ENCODE data around the gene HNRNPL. TPM values are rescaled to one million over a fixed set of nuclear protein-coding genes. Genes with fewer than 3 reads are reported as not detected.

HNRNPL gene
- total RNA-seq, result 444 and 461 TPM in 2 replicates
- long read RNA-seq, transcript HNRNPL-211 (6 exons, 1,127 nt), result major isoform, 7 of 20 reads
- long read RNA-seq, partial matches to known transcripts, result 2 of 20 reads
- long read RNA-seq, other reads (novel, unspliced or antisense), result 9 of 20 reads

- Mint-ChIP-seq H3K27me3 (no peaks in the 10 kb centered on the region), H3K36me3 (ENCODE audit: insufficient read depth) (peaks cover 16% of the 10 kb centered on the region), H3K4me3 (ENCODE audit: low read depth) (peak within 1 kb of the TSS; percentile 92), H3K9me3 (ENCODE audit: low read depth) (no peaks in the 10 kb centered on the region), H3K4me1 (ENCODE audit: low read depth) (peaks cover 29% of the 10 kb centered on the region), H3K27ac (peak within 1 kb of the TSS; percentile 99)
- peak; percentile 56 for TF ChIP-seq CTCF (IDR thresholded peaks at IDR 0.05; ENCODE audit: unreplicated experiment)
- DNase-seq (ENCODE audit: low spot score, unreplicated experiment), result peak; percentile 99
These were observed at the start of gene HNRNPL for GRCh38 chr19:38849860-38850435. Gene HNRNPL, minus strand, starts transcription at chr19:38849986. Its CDS starts 20 bp downstream, at chr19:38849966.

GRCh38 chr19:38898788-38899446 is 49.1 kb upstream of the HNRNPL start:
- no peaks in the 10 kb centered on the region for H3K9me3 Mint-ChIP-seq (ENCODE audit: low read depth)
- peak overlapping the region; percentile 99 for H3K27ac Mint-ChIP-seq
- no peak for TF ChIP-seq CTCF (IDR thresholded peaks at IDR 0.05; ENCODE audit: unreplicated experiment)
- no peak for DNase-seq (ENCODE audit: low spot score, unreplicated experiment)
- H3K36me3 Mint-ChIP-seq (ENCODE audit: insufficient read depth), result peaks cover 2% of the 10 kb centered on the region
- H3K27me3 Mint-ChIP-seq, result peaks cover 3% of the 10 kb centered on the region
- H3K4me3 Mint-ChIP-seq (ENCODE audit: low read depth), result peak overlapping the region; percentile 98
- peaks cover 20% of the 10 kb centered on the region for H3K4me1 Mint-ChIP-seq (ENCODE audit: low read depth)

GRCh38 chr19:38894968-38895367 is 45.2 kb upstream of the HNRNPL start:
- no peak overlapping the region for H3K27ac Mint-ChIP-seq
- no peaks in the 10 kb centered on the region for H3K36me3 Mint-ChIP-seq (ENCODE audit: insufficient read depth)
- H3K27me3 Mint-ChIP-seq, result peaks cover 3% of the 10 kb centered on the region
- H3K9me3 Mint-ChIP-seq (ENCODE audit: low read depth), result no peaks in the 10 kb centered on the region
- DNase-seq (ENCODE audit: low spot score, unreplicated experiment), result no peak
- no peak for TF ChIP-seq CTCF (IDR thresholded peaks at IDR 0.05; ENCODE audit: unreplicated experiment)
- H3K4me3 Mint-ChIP-seq (ENCODE audit: low read depth), result no peak overlapping the region
- peaks cover 9% of the 10 kb centered on the region for H3K4me1 Mint-ChIP-seq (ENCODE audit: low read depth)

GRCh38 chr19:38893341-38893771 is 43.6 kb upstream of the HNRNPL start:
- Mint-ChIP-seq H3K27me3 (no peaks in the 10 kb centered on the region), H3K9me3 (ENCODE audit: low read depth) (no peaks in the 10 kb centered on the region), H3K4me3 (ENCODE audit: low read depth) (no peak overlapping the region), H3K36me3 (ENCODE audit: insufficient read depth) (no peaks in the 10 kb centered on the region), H3K4me1 (ENCODE audit: low read depth) (peaks cover under 1% of the 10 kb centered on the region), H3K27ac (no peak overlapping the region)
- TF ChIP-seq CTCF (IDR thresholded peaks at IDR 0.05; ENCODE audit: unreplicated experiment), result no peak
- DNase-seq (ENCODE audit: low spot score, unreplicated experiment), result no peak

GRCh38 chr19:38892841-38893240 is 43.1 kb upstream of the HNRNPL start:
- Mint-ChIP-seq H3K27ac (no peak overlapping the region), H3K27me3 (no peaks in the 10 kb centered on the region), H3K36me3 (ENCODE audit: insufficient read depth) (no peaks in the 10 kb centered on the region), H3K4me3 (ENCODE audit: low read depth) (no peak overlapping the region), H3K4me1 (ENCODE audit: low read depth) (no peaks in the 10 kb centered on the region), H3K9me3 (ENCODE audit: low read depth) (no peaks in the 10 kb centered on the region)
- no peak for TF ChIP-seq CTCF (IDR thresholded peaks at IDR 0.05; ENCODE audit: unreplicated experiment)
- DNase-seq (ENCODE audit: low spot score, unreplicated experiment), result no peak

Measured in progenitor cell of endocrine pancreas (in vitro differentiated cells).